ENCODE measurements around the gene LAMB4. TPM values are rescaled to one million over a fixed set of nuclear protein-coding genes. Genes with fewer than 3 reads are reported as not detected.
"Not testable (repeated sequence)": the region's sequence is repeated elsewhere in the genome, so short reads cannot be mapped to it uniquely, and the experiment has no call there.

LAMB4 gene
- total RNA-seq, 1 experiment from 2014 or later, result not detected

DNA sequence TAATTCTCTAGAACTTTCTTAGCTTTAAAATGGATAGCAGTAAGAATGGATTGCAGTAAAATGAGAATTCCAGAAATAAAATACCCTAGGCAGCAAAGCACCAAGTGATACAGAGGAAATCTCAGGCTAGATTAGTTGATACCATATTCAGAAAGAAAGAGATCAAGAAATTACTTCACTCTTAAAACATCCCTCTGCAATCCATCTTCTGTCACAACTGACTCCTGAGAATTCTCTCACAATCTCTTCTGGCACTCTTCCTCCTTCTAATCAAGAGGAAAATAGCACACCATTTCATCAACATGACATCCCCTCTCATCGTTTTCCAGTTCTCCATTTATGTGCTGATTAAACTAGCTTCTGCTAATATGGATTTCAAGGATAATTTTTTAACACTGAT is 85.0 kb downstream of the LAMB4 start:
- DNase-seq (ENCODE audit: low read depth), result no peak

- DNase-seq (ENCODE audit: low read depth), result no peak
Observed at GRCh38 chr7:108044345-108044744, 85.8 kb downstream of the LAMB4 start.

- no peak for DNase-seq (ENCODE audit: low read depth)
Observed at GRCh38 chr7:108038986-108039385, 91.2 kb downstream of the LAMB4 start.

DNA sequence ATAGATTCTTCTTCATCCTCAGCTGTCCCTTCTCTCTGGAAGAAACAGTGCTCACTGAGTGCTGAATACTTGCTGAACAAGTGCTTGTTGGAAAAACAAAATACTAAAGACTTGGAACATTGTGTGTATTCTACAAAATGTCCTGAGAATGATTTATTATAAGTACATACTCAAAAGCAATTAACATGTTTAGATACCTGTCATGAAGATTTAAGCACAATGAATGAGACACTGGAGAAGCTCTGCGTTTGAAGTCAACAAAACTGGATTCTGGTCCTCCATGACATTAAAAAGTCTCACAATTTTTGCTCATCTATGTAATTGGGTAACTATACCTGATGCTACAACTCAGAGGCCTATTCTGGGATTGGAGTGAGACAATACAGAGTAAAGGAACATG is 92.4 kb downstream of the LAMB4 start:
- DNase-seq (ENCODE audit: low read depth), result no peak

GRCh38 chr7:108037140-108037539 is 93.0 kb downstream of the LAMB4 start:
- DNase-seq (ENCODE audit: low read depth), result no peak

- no peak for DNase-seq (ENCODE audit: low read depth)
Observed at GRCh38 chr7:108034586-108034985, 95.6 kb downstream of the LAMB4 start.

DNA sequence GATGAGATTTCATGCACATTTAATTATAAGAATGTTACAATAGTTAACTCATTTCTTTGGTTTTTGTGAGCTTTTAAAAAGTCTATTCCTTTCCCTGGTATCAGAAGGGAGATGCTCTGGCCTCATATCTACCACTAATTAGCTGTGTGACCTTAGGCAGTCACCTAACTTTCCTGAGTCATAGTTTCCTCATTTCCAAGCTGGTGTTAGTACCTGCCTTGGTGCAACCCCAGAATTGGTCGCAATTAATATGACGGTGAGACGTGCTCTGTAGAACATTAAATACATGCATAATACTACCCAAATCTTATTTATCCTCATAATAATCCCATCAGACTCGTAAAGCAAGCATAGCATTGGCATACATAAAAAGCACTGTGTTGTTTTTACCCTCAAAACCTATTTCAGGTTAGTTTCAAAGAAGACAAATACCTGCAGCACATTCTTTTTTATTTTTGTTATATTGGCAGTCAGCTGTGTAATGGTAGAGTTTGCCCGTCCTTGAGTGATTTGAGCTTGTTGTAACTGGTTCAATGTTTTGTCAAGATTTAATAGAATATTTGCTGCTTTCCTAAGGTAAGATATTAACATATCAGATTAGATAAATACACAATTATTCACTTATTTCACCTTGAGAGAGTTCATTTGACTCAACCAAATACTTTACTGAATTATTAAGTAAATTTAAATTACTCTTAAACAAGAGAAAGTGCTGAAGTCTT is 96.2 kb downstream of the LAMB4 start:
- DNase-seq (ENCODE audit: low read depth), result no peak

DNA sequence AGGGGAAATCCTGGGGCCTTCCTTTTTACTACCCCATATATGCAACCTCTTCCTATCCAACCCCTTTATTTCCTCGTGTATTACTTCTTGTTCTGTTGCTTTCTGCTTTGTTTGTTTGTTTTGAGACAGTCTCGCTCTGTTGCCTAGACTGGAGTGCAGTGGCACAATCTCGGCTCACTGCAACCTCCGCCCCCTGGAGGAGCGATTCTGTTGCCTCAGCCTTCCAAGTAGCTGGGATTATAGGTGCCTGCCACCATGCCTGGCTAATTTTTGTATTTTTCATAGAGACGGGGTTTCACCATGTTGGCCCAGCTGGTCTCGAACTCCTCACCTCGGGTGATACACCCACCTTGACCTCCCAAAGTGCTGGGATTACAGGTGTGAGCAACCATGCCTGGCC is 96.9 kb downstream of the LAMB4 start:
- not testable (repeated sequence) for DNase-seq (ENCODE audit: low read depth)

- peak; percentile 37 for DNase-seq (ENCODE audit: low read depth)
Observed at GRCh38 chr7:108030516-108030915, 99.6 kb downstream of the LAMB4 start.

- no peak for DNase-seq (ENCODE audit: low read depth)
Observed at GRCh38 chr7:108029034-108029433, 101.1 kb downstream of the LAMB4 start.

DNA sequence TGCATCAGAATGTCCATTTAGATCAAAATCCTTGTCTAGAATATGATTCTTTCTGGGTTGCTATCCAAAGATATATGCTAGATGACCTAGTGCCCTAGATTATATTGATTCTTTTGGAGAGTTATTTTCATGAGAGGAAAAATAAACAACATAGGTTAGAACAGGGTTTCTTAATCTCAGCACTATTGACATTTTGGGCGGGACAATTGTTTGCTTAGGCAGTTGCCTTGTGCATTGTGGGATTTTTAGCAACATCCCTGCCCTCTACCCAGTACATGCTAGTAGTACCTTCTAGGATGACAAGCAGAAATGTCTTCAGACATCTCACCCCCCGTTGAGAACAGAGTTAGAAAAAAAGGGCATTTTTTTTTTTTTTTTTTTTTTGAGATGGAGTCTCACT is 102.0 kb downstream of the LAMB4 start:
- DNase-seq (ENCODE audit: low read depth), result no peak

- no peak for DNase-seq (ENCODE audit: low read depth)
Observed at GRCh38 chr7:108027239-108027638, 102.9 kb downstream of the LAMB4 start.

- peak; percentile 50 for DNase-seq (ENCODE audit: low read depth)
Observed at GRCh38 chr7:108026647-108027046, 103.5 kb downstream of the LAMB4 start.

DNA sequence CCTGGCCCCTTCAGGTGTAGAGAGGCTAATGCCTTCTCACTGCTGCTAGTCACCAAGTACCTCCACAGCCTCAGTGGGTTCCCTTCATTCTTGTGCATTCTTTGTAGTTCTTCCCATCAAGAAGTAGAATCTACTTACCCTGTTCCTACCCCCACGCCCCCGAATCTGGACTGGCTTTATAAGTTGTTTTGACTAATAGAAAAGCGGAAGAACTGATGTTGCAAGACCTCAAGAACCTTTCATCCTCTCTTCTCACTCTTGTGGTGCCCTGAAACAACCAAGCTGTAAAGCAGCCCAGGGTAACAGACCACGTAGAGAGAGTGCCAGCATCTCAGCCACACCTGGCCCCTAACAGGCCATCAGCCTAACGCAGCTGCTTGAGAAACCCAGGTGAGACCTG is 104.0 kb downstream of the LAMB4 start:
- DNase-seq (ENCODE audit: low read depth), result no peak

- no peak for DNase-seq (ENCODE audit: low read depth)
Observed at GRCh38 chr7:108024538-108024937, 105.6 kb downstream of the LAMB4 start.

DNA sequence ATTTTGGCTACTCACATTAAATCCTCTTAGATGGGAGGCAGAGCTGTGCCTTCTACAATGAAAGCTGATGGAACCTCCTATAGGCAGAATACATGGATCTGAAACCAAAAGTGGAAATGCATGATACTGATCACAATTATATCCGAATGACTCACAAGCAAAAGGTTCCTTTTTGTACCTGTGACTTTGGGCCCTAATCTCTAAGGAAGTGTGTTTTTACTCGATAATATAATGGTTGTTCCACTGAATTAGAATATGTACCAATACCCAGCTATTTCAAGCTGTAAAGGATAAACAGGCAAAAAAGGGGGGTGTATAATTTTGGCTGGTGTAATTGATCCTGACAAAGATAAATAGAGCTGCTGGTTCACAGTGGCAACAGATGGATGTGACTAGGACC is 109.6 kb downstream of the LAMB4 start:
- no peak for DNase-seq (ENCODE audit: low read depth)

DNA sequence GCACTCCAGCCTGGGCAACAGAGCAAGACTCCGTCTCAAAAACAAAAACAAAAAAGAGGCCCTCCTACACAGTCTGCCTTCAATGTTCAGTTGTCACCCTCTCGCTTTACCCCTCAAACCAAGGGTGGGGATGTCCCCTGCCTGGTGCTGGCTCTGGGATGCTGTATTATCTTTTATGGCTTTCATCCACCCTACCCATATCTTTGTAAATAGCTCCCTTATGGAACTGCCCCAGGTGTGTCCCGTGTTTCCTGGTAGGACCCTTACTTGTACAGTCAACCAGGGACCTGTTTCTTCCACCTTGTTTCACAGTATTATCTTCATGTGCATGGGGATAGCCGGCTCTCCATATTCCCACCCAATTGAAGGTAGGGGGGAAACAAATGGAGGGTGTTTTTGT is 111.5 kb downstream of the LAMB4 start:
- DNase-seq (ENCODE audit: low read depth), result no peak

DNA sequence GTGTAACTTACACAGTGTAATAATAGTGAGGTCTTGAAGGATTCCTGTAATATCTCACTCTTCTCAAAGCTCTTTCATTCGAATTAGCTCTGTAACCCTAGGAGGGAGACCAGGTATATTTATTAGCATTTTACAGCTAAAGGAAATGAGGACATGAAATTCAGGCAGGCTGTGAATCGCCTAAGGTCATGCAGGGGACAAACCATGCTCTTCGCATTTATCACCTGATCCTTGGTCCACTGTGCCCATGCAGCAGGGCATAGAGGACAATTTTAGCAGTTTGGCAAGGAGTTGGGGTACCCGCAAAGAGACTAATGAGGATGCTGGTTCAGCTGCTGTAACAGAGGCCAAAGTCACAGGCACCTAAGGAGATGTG is 112.4 kb downstream of the LAMB4 start:
- DNase-seq (ENCODE audit: low read depth), result no peak

DNA sequence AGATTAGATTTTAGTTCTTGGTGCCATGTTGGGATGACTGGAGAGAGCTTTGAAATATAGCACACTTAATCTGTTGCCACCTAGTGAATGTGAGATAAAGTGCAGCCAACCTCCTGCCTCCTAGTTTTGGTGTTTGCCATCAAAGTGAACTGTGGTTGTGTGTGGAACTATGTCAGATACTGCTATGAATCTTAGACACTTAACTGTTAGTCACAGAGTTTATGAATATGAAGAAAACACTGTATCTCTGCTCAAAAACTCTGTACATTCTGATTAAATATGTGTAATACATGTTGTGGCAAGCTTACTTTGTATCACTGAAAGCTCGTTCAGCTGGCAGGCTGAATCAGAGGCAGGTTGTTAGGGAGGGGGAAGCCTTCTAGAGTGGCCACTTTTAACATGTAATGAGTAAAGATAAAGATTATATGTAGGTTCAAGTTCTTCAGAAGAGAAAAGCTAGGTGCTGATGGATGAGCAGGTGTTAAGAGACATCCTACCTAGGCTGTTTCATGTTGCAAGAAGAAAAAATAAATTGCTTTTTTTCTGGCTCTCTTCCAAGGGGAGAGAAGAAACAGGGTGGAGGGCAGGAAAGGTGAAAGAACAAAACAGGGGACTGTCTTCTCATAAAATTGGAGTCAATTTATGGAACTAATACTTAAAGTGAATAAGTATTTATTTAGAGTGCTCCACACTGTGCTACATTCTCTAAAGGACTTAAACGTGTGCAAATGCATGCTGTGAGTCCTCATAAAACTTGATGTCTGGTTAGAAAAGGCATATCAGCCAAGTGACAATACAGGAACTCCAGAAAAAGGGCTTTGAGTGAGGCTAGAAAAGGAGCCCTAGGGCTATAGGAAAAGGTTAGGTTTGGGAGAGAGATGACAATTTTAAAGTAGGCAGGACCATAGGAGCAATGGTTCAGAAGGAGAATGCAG is 113.1 kb downstream of the LAMB4 start:
- DNase-seq (ENCODE audit: low read depth), result peak; percentile 76

DNA sequence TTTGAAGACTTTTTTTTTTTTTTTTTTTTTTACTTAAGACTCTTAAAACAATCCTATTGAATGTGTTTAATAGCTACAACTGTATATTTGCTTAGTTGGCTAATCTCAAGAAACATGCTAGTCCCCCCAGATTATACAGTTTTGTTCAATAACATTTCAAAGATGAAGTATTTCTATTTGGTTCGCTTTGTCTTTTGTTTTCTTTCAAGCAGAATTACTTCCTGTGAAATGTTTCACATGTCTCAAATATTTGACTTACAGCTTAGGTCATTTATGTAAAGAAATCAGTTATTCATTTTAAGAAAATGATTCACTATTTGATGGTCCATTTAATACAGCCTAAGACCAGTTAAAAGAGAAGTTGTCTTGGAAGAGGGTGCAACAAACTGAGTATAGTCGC is 114.4 kb downstream of the LAMB4 start:
- DNase-seq (ENCODE audit: low read depth), result no peak

DNA sequence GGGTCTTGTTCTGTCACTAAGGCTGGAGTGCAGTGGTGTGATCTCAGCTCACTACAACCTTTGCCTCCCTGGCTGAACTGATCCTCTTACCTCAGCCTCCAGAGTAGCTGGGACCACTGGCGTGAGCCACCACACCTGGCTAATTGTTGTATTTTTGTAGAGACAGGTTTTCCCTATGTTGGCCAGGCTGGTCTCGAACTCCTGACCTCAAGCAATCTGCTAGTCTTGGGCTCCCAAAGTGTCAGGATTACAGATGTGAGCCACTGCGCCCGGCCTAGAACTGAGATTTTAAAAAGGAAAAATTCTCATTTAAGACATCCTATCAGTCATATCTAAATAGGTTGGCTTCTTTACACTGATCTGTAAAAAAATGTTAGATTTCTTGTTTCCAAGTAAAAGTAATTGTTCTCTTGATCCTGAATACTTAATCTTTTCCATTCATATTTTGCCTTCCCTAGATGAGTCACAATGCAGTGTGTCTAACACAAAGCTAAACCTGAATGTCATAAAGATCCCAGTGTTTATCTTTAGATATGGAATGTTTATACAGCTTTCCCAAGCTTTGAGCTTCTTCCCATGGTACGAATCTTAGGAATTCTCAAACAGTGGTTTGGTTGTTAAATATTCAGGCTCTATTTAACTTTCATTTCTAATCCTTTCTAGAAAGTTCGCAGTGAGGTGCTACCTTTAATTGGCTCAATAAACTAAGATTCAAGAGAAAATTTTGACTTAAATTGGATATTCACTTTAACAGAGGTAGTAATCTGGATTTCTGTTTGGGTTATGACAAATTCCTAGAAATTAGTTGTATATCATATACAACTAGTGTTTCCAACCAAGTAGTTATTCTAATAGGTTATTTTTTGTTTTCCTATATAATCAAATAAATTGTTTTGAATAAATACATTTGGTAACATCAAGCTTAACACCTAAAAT is 115.1 kb downstream of the LAMB4 start:
- peak; percentile 87 for DNase-seq (ENCODE audit: low read depth)

- DNase-seq (ENCODE audit: low read depth), result peak; percentile 45
Observed at GRCh38 chr7:108014215-108014614, 115.9 kb downstream of the LAMB4 start.

Data from Daoy (cell line).